DOHH2 (cell line): ENCODE data around the gene EDEM1.

ENCODE experiments used
- CTCF ChIP-seq: fragments of 200-600 bp; sonication (generic); IDR thresholded peaks from one replicate; pipeline ENCODE4 v1.5.1; 2014; ENCODE audit warnings: antibody characterized with exemption, mild to moderate bottlenecking, low read depth, low read length; ENCODE audit not compliant: poor library complexity, severe bottlenecking
- EZH2phosphoT487 ChIP-seq: fragments of 200-600 bp; sonication (generic); IDR thresholded peaks from 2 replicates; pipeline ENCODE4 v1.6.1; 2017; ENCODE audit warnings: borderline replicate concordance, mild to moderate bottlenecking, antibody characterized with exemption, low read length, moderate library complexity, mixed read lengths

GRCh38 chr3:5267889-5268288 lies 80.4 kb downstream of the EDEM1 start:
- TF ChIP-seq CTCF (no peak), EZH2phosphoT487 (no peak)
